GM23248 (cell line): ENCODE data around the gene MLST8. TPM values are rescaled to one million over a fixed set of nuclear protein-coding genes. Genes with fewer than 3 reads are reported as not detected.

Experiments used
- DNase-seq: peaks from one replicate; pipeline ENCODE4 v3.0.0-alpha.2; 2015
- H2AFZ ChIP-seq: fragments of 200-600 bp; sonication (generic); 2 replicates; pipeline ENCODE4 v1.6.1; 2016; ENCODE audit warnings: antibody characterized with exemption
- H3F3A ChIP-seq: fragments of 200-600 bp; sonication (generic); 2 replicates; pipeline ENCODE4 v1.6.1; 2016; ENCODE audit warnings: mild to moderate bottlenecking, antibody characterized with exemption, mixed run types; ENCODE audit not compliant: insufficient read depth
- H3K27ac ChIP-seq: fragments of 200-600 bp; sonication (generic); 2 replicates; pipeline ENCODE4 v1.5.1; 2016; ENCODE audit warnings: mild to moderate bottlenecking
- H3K27me3 ChIP-seq: fragments of 200-600 bp; sonication (generic); replicated peaks from 2 replicates; pipeline ENCODE4 v1.6.1; 2016; ENCODE audit warnings: mild to moderate bottlenecking; ENCODE audit not compliant: insufficient read depth
- H3K36me3 ChIP-seq: fragments of 200-600 bp; sonication (generic); 2 replicates; pipeline ENCODE4 v1.6.1; 2016; ENCODE audit warnings: low read depth, mild to moderate bottlenecking
- H3K4me1 ChIP-seq: fragments of 200-600 bp; sonication (generic); 2 replicates; pipeline ENCODE4 v1.6.1; 2016; ENCODE audit warnings: mild to moderate bottlenecking; ENCODE audit not compliant: insufficient read depth
- H3K4me2 ChIP-seq: fragments of 200-600 bp; sonication (generic); one replicate; pipeline ENCODE4 v1.6.1; 2016; ENCODE audit warnings: mild to moderate bottlenecking; ENCODE audit not compliant: unreplicated experiment
- H3K4me3 ChIP-seq: fragments of 200-600 bp; sonication (generic); 2 replicates; pipeline ENCODE4 v1.5.1; 2016; ENCODE audit warnings: mild to moderate bottlenecking
- H3K79me2 ChIP-seq: fragments of 200-600 bp; sonication (generic); 2 replicates; pipeline ENCODE4 v1.6.1; 2016; ENCODE audit warnings: mild to moderate bottlenecking; ENCODE audit not compliant: insufficient read depth
- H3K9ac ChIP-seq: fragments of 200-600 bp; sonication (generic); 2 replicates; pipeline ENCODE4 v1.6.1; 2016; ENCODE audit warnings: mild to moderate bottlenecking
- H3K9me2 ChIP-seq: fragments of 200-600 bp; sonication (generic); 2 replicates; pipeline ENCODE4 v1.6.1; 2016; ENCODE audit warnings: mixed run types, mild to moderate bottlenecking, moderate library complexity; ENCODE audit not compliant: insufficient read depth
- H3K9me3 ChIP-seq: fragments of 200-600 bp; sonication (generic); one replicate; pipeline ENCODE4 v1.6.1; 2017; ENCODE audit warnings: low read depth
- H4K20me1 ChIP-seq: fragments of 200-600 bp; sonication (generic); 2 replicates; pipeline ENCODE4 v1.6.0; 2016; ENCODE audit not compliant: insufficient read depth
- EZH2 ChIP-seq: fragments of 200-600 bp; sonication (generic); IDR thresholded peaks from 2 replicates; pipeline ENCODE4 v1.6.1; 2018; ENCODE audit warnings: antibody characterized with exemption, mild to moderate bottlenecking; ENCODE audit not compliant: insufficient read depth, poor library complexity, severe bottlenecking
- EZH2phosphoT487 ChIP-seq: fragments of 200-600 bp; sonication (generic); IDR thresholded peaks from 2 replicates; pipeline ENCODE4 v1.6.1; 2018; ENCODE audit warnings: antibody characterized with exemption, moderate library complexity, mild to moderate bottlenecking, low read depth; ENCODE audit not compliant: insufficient read depth
- WGBS, 2 experiments: methylation state at CpG; one replicate each; pipeline ENCODE4 v1.1.6; 2015 to 2017; ENCODE audit warnings: low lambda C conversion rate in 2 of 2, low coverage in 1 of 2; ENCODE audit errors: missing lambda C conversion rate in 2 of 2; 5-methylcytosine and 5-hydroxymethylcytosine counted together
- in situ Hi-C: fragments of 300-500 bp; cut with MboI; formaldehyde crosslinking; loops from 2 replicates; pipeline ENCODE4 v1.15.0; 2020
- polyA plus RNA-seq: library from polyadenylated mRNA; unstranded; fragments of >200 nt; fragmentation: Nextera tagmentation; extraction: Ambion mirVana; gene quantifications from 2 replicates; pipeline ENCODE4 v1.2.1, GENCODE V29; 2016
- total RNA-seq: library from RNA; depleted of rRNA; stranded (reverse); fragments of >200 nt; shearing (Covaris generic); gene quantifications from 2 replicates; pipeline ENCODE4 v1.2.3, GENCODE V29; 2014

MLST8 gene
- total and polyA plus RNA-seq, 2 experiments from 2014 or later, result 46.5 to 62.9 TPM

- in situ Hi-C loops, result no loop called here
- 1% methylated on average over 65 to 76 of the region's 98 CpGs for WGBS, 2 experiments
- H3F3A ChIP-seq, result no peaks in the 10 kb centered on the region
- no peaks in the 10 kb centered on the region for H3K36me3 ChIP-seq
- H4K20me1 ChIP-seq, result no peaks in the 10 kb centered on the region
- H3K4me3 ChIP-seq, result peak overlapping the region; percentile 72
- no peaks in the 10 kb centered on the region for H3K9me3 ChIP-seq
- TF ChIP-seq EZH2phosphoT487 (no peak), EZH2 (no peak)
- peak; percentile 59 for DNase-seq
- peak overlapping the region; percentile 62; the same call in 1 of the 2 replicates for H2AFZ ChIP-seq
- peak overlapping the region; percentile 87 for H3K4me2 ChIP-seq
- H3K9ac ChIP-seq, result peak overlapping the region; percentile 87
- no peaks in the 10 kb centered on the region for H3K9me2 ChIP-seq
- H3K79me2 ChIP-seq, result peaks cover 24% of the 10 kb centered on the region
- H3K27me3 ChIP-seq, result no peaks in the 10 kb centered on the region
- H3K4me1 ChIP-seq, result peaks cover 10% of the 10 kb centered on the region; the same call in 1 of the 2 replicates
- peak overlapping the region; percentile 70 for H3K27ac ChIP-seq
Measured at GRCh38 chr16:2213817-2214718, 8.8 kb downstream of the MLST8 start.

- 0 to 8% methylated on average over 8 to 16 of the region's 48 CpGs for WGBS, 2 experiments
- Histone ChIP-seq H3F3A (no peaks in the 10 kb centered on the region), H3K27ac (peak within 1 kb of the TSS; percentile 86), H4K20me1 (no peaks in the 10 kb centered on the region), H3K4me1 (peaks cover 10% of the 10 kb centered on the region; the same call in 1 of the 2 replicates), H3K79me2 (peaks cover 24% of the 10 kb centered on the region), H3K4me3 (peak within 1 kb of the TSS; percentile 72), H3K9ac (peak within 1 kb of the TSS; percentile 87), H3K36me3 (no peaks in the 10 kb centered on the region), H2AFZ (peak within 1 kb of the TSS; percentile 80), H3K27me3 (no peaks in the 10 kb centered on the region), H3K9me3 (no peaks in the 10 kb centered on the region), H3K4me2 (peak within 1 kb of the TSS; percentile 87), H3K9me2 (no peaks in the 10 kb centered on the region)
- DNase-seq, result no peak
- no peak for TF ChIP-seq EZH2
- in situ Hi-C loops, result no loop called here
Measured at GRCh38 chr16:2214719-2214968, 9.4 kb downstream of the MLST8 start, which contains the start of gene PGP. PGP (minus strand) TSS chr16:2214840; CDS start chr16:2214777, 63 bp downstream.

- no peak for TF ChIP-seq EZH2phosphoT487
- TF ChIP-seq EZH2, result no peak
- no peak for DNase-seq
- no peaks in the 10 kb centered on the region for H3K9me3 ChIP-seq
- no peaks in the 10 kb centered on the region for H3K27me3 ChIP-seq
- no peaks in the 10 kb centered on the region for H3K9me2 ChIP-seq
- WGBS, 2 experiments, result 98 to 99% methylated on average over 4 of the region's 4 CpGs
- no peaks in the 10 kb centered on the region for H3F3A ChIP-seq
- no peak overlapping the region for H3K9ac ChIP-seq
- in situ Hi-C loops, result no loop called here
- H3K4me1 ChIP-seq, result peaks cover 10% of the 10 kb centered on the region; the same call in 1 of the 2 replicates
- no peak overlapping the region for H3K4me2 ChIP-seq
- no peaks in the 10 kb centered on the region for H3K36me3 ChIP-seq
- peaks cover 24% of the 10 kb centered on the region for H3K79me2 ChIP-seq
- peak overlapping the region; percentile 80; the same call in 1 of the 2 replicates for H2AFZ ChIP-seq
- H4K20me1 ChIP-seq, result no peaks in the 10 kb centered on the region
- H3K4me3 ChIP-seq, result no peak overlapping the region
- H3K27ac ChIP-seq, result no peak overlapping the region
Measured at GRCh38 chr16:2216330-2216729, 11.1 kb downstream of the MLST8 start.

- Histone ChIP-seq H3K4me2 (peak within 1 kb of the TSS; percentile 90), H3K27ac (peak within 1 kb of the TSS; percentile 51), H3K9me2 (no peaks in the 10 kb centered on the region), H3K4me3 (peak within 1 kb of the TSS; percentile 83), H3K9ac (peak within 1 kb of the TSS; percentile 89), H3K27me3 (no peaks in the 10 kb centered on the region), H2AFZ (peak within 1 kb of the TSS; percentile 90), H4K20me1 (no peaks in the 10 kb centered on the region), H3K36me3 (no peaks in the 10 kb centered on the region), H3K9me3 (no peaks in the 10 kb centered on the region), H3K4me1 (peaks cover 19% of the 10 kb centered on the region), H3K79me2 (peaks cover 47% of the 10 kb centered on the region), H3F3A (no peaks in the 10 kb centered on the region)
- WGBS, 2 experiments, result 0 to 1% methylated on average over 60 to 76 of the region's 82 CpGs
- TF ChIP-seq EZH2 (no peak), EZH2phosphoT487 (no peak)
- peak; percentile 100 for DNase-seq
- in situ Hi-C loops, result no loop called here
Measured at GRCh38 chr16:2223221-2223941, 18.1 kb downstream of the MLST8 start, which contains the start of gene E4F1. E4F1 (plus strand) TSS chr16:2223591; CDS start chr16:2223614, 23 bp downstream.
